Caki2 (cell line): ENCODE results near the gene ATF6. TPM values are rescaled to one million over a fixed set of nuclear protein-coding genes. Genes with fewer than 3 reads are reported as not detected.
"Not testable (repeated sequence)": the region's sequence is repeated elsewhere in the genome, so short reads cannot be mapped to it uniquely, and the experiment has no call there.

ENCODE experiments used
- DNase-seq: peaks from one replicate; pipeline ENCODE4 v3.0.0-alpha.2; 2015; ENCODE audit warnings: low read depth
- in situ Hi-C: cut with HindIII; loops from 2 replicates; pipeline ENCODE4 v1.10.0; 2016; ENCODE audit warnings: low sequenced_read_pairs, low pct_unique_long_range_greater_than_20kb, mixed read lengths
- total RNA-seq: library from RNA; depleted of rRNA; stranded (reverse); fragments of >200 nt; shearing (Covaris generic); gene quantifications from 2 replicates; pipeline ENCODE4 v1.2.3, GENCODE V29; 2014; ENCODE audit warnings: low replicate concordance

ATF6 gene
- total RNA-seq, 1 experiment from 2014 or later, result 13.5 TPM

DNA sequence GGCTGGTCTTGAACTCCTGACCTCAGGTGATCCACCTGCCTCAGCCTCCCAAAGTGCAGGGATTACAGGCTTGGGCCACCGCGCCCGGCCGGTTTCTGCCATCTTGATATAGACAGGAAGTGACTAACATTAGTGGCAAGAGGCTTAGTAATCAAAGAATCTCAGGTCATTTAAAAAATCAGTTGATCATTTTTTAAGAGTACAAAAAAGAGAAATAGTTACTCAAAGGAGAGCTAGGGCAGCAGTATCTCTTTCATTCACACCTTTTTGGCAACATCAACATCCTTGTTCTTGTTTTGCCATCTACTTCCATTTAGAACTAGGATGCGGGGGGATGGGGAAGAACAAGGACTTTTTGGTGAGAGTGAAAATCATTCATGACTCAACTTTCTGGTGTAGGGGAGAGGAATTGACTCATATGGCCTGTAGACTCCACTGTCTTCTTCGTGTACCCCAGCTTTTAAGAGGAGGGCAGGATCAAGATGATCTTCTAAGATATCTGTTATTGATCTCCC is 36.0 kb upstream of the ATF6 start:
- DNase-seq, result no peak
- in situ Hi-C loops, result no loop called here

DNA sequence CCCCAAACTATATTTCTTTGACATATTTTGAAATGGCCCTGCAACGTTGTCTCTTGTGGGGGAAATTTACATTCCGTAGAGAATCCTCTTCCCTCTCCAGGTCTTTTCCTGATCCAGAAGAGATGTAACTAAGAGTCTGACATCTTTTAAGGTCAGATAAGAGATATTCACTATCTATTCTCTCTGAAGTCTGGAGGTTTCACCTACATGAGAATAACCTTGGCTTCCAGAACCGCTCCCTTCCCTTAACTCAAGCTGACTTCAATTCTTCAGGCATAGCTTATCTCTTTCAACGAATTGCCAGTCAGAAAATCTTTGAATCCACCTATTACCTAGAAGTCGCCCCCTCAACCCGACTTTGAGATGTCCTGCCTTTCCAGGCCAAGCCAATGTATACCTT is 34.9 kb upstream of the ATF6 start:
- in situ Hi-C loops, result no loop called here
- DNase-seq, result no peak

DNA sequence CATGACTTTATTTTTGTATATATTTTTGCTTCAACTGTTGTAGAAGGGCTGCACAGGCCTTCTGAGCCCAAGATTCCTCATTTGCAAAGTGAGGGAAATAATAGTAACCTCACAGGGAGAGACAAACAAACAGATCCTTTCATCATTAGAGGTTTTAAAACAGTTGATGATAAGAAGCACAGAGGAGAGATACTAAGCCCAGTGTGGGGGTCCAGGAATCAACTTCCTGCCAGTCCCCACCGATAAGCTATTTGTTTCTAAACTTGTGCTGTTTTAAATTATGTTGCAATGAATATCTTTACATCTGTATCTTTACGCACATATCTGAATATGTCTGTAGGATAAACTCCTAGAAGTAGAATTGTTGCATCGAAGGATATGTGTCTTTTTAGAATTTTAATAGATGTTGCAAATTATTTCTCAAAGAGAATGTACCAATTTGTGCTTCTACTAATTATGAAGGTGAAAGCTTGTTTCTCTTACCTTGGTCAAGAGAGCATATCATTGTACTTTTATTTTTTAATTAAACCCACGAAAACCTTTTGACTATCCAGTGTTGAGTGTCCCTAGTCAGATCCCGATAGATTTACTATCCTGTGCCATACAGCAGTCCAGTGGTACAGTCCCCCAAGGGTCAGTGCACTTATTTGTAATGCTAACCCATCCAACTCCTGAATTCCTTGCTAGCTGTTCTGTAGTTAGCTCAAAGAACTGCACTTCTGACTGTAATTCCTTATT is 34.0 kb upstream of the ATF6 start:
- in situ Hi-C loops, result no loop called here
- DNase-seq, result no peak

DNA sequence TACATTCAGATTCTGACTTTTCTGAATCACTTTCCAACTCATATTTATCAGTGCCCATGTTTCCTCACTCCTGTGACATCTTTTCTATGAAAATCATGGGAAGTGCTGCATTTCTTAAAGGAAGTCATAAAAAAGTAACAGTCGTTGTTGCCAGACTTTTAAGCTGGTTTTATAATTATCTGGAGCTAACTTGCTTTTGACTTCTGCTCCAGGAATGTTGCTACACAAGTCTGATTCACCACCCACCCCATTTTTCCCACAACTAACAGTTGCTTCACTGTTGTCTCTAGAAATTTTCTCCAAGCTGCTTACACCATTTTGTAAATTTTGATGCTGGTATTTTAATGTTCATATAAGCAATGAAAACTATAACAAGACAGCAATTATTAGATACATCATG is 32.6 kb upstream of the ATF6 start:
- in situ Hi-C loops, result no loop called here
- no peak for DNase-seq

DNA sequence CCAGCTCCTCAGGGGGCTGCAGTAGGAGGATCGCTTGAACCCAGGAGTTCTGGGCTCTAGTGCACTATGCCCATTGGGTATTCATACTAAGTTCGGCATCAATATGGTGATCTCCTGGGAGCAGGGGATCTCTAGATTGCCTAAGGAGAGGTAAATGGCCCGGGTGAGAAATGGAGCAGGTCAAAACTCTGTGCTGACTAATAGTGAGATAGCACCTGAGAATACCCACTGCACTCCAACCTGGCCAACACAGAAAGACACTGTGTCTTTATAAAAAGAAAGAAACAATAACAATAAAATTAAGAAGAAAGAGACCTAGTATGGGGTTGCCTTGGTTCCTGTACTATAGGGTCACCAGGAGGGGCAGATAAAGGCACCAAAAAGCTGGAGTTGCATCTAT is 30.3 kb upstream of the ATF6 start:
- no peak for DNase-seq
- in situ Hi-C loops, result no loop called here

DNA sequence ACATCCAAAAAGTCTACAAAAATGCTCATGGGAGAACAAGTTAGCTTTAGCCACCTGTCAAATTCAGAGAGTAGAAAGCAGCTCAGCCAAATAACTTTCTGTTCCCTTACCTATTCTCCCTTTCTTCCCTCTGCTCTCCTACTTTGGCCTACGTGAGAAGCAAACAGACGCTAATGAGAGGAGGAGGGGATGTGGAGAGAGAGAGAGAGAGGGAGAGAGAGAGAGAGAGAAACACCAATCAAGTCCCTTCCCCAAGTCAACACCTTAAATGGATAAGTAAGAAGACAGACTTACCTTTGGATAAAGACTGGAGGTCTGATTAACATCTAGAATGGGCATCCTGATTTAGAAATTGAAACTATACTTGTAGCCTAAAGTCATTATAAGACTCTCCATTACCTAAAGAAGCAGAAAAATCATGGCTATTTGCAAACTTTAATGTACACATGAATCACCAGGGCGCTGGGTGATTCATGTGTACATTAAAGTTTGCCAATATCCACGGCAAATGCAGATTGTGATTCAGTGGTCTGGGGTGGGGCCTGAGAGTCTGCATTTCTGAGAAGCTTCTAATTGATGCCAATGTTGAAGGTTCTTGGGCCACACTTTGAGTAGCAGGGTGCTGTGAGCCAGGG is 29.7 kb upstream of the ATF6 start:
- in situ Hi-C loops, result no loop called here
- DNase-seq, result no peak

DNA sequence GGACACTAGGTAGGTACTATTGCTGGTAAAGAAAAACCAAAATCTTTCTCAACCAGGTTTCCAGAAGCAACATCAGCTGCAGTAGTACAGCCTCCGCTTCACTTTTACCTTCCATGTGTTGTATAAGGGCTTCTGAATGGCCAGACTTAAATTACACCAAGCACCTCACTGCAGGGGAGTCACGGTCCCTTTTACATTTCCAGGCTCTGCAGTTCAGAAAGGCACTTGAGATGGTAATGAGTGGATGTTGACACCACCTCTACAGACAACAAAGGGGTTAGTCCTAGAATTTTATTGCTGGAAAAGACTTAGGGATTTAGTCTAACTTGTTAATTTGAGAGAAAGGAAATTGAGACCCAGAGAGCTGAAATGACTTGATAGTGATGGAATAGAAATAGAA is 28.5 kb upstream of the ATF6 start:
- in situ Hi-C loops, result no loop called here
- no peak for DNase-seq

DNA sequence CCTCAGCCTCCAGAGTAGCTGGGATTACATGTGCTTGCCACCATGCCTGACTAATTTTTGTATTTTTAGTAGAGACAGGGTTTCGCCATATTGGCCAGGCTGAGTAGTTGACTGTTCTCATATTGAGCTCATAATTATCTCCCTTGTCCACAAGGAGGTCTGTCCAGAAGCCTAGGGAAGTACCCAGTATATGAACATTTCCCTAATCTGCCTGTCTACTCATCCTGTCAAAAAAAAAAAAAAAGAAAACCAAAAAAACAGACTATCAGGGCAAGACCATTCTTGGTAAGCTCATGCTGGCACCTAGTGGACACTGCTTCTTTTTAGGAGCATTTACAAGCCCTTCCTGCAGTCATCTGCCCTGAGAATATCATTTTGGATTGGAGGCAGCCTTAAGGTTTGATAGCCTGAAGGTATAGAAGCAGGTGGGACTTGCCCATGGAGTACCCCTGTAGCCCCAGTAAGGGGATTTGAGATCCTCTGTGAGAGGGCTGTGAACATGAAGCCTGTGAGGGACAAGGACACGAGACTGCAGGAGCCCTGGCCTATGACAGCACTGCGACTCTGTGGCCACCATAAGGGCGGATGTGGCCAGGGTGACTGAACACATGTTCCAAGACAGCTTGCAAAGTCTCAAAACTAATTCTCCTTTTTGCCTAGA is 27.4 kb upstream of the ATF6 start:
- DNase-seq, result peak; percentile 60
- in situ Hi-C loops, result no loop called here

DNA sequence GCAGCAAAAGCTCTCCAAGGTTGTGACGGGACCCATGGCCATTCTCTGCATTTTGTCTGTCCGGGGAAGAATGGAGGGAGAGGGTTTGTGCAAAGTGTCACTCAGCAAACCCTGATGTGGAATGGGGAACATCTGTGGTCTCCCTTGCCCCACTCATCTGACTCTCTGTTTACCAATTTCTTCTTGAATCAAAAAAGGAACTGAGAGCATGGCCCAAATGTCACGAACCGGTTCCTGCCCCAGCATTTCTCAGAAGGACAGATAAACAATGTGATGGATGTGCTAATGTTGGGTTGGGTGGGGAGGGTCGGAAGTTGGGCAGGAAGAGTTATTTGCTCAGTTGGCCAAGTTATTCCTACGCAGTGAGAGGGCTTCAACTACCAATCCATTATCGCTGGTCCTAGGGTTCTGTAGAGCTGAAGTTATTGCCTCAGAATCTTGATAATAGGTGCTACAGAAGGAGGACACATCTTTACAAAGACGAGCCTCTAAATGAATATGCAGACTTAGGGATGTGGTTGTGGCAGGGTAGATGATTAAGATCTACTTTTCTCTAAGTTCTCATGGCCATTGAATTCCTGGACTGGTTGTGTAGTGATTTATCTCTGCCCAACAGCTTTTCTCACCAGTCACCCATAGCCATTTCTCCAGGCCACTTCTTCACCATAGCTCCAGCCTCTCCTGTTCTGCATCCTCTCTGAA is 26.1 kb upstream of the ATF6 start:
- no peak for DNase-seq
- in situ Hi-C loops, result no loop called here

DNA sequence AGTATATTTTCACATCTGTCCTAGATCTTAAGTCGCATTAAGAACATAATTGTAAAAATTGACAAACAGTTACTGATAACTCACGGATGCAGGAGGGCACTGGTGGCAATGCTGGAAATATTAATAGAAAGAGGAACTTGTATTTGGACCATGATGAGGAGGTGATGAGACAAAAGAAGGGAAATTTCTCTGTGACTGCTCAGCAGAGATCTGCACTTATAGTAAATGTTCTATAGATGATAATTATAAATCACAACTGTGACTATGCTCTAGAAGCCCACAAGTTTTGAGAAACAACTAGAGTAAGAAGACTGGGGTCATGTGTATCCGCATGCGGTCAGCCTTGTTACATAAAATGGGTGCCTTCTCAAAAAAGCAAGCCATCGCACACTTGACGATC is 25.2 kb upstream of the ATF6 start:
- in situ Hi-C loops, result no loop called here

DNA sequence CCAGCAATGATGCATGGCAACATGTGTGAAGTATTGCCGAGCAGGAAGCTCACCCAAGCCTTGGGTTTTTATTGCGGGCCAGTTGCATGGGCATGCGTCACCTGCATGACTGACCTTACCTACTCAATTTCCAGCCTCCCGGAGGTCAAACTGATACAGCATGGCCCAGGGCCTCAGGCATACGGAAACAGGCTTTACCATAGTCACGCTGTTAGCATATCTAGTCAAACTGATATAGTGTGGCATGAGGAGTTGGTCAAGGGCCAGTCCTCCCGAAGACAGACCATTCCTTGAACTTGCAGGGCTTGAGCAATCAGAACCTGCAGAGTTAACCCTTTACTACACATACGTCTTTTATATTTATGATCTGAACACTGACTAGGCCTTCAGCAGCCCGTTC is 22.9 kb upstream of the ATF6 start:
- DNase-seq, result no peak
- in situ Hi-C loops, result no loop called here

More for the DNA sequence above, 25.2 kb upstream of the ATF6 start:
- DNase-seq, result no peak

DNA sequence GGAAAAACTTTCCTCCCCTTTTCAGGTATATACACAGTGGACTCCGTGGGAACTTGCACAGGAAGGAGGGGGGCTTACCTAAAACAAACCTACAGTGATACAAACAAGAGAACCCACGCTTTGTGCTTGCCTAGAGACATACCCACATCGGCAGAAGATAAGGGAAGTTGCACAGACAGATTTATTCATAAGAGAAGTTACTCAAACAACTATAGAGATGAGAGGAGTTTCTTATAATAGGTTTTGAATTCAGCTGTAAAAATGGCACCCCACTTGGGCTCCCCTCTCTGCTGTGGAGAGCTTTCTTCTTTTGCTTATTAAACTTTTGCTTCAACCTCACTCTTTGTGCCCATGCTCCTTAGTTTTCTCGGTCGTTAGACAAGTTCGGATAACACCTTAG is 18.3 kb upstream of the ATF6 start:
- no peak for DNase-seq
- in situ Hi-C loops, result no loop called here

DNA sequence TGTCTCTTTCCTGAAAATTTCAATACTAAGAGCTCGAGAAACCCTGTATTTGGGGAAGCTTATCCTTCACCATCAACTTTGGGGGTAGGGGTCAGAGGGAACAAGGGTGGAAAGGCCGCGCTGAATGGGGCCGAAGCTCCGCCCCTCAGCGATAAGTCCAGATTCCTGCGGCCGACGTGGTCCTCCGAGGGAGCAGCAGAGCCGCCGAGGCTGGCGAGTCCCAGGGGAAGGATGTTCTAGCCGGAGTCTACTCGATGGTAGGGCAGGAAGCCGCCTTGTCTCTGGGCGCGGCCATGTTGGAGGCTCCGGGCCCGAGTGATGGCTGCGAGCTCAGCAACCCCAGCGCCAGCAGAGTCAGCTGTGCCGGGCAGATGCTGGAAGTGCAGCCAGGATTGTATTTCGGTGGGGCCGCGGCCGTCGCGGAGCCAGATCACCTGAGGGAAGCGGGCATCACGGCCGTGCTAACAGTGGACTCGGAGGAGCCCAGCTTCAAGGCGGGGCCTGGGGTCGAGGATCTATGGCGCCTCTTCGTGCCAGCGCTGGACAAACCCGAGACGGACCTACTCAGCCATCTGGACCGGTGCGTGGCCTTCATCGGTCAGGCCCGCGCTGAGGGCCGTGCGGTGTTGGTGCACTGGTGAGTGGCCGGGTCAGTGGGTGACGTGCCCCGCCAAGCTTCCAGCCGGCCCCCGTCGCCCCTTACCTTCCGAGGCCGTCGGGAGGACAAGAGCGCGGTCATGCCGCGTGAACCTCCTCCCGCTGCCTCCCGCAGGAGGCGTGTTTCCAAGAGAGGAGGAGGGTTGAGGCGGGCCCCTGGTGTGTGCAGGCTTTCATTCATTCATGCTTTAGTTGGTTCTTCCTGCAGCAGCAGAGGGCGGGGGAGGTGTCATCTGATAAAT is 16.4 kb upstream of the ATF6 start, which contains the start of gene DUSP12:
Gene DUSP12, plus strand, starts transcription at position 278 of the 899 bp plus-strand sequence. Its CDS starts 16 bp downstream, at position 294.
- DNase-seq, result peak; percentile 90
- in situ Hi-C loops, result no loop called here

DNA sequence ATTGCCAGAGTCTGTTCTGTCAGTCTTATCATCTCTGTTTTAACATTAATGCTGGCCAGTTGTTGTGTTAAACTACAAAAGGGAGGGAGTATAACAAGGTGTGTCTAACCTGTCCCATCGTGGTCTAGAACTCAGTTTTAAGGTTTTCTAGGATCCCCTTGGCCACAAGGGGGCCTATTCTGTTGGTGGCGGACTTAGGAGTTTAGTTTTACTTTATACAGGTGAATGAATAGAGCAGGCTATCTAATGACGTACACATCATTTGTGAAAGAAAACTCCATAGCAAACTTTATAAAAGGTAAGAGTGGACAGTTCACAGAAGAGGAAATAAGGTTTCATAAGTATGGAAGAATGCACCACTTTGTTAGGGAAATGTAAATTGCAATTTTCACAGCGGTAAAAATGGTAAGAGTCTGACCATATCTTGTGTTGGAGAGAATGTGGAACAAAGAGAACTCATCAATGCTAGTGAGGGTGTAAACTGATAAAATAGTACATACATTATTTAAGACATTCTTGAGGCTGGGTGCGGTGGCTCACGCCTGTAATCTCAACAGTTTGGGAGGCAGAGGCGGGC is 2.5 kb upstream of the ATF6 start:
- in situ Hi-C loops, result no loop called here
- no peak for DNase-seq

DNA sequence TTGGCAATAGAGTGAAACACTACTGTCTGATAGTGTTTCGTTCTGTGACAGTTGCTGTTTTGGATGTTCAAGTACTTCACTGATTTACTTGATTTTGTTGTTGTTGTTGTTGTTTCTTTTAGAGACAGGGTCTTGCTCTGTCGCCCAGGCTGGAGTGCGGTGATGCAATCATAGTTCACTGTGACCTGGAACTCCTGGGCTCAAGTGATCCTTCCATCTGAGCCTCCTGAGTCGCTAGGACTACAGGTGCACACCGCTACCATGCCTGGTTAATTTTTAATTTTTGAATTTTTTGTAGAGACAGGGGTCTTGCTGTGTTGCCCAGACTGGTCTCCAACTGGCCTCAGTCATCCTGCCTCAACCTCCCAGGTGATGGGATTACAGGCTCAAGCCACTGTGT is 2.3 kb downstream of the ATF6 start:
- in situ Hi-C loops, result no loop called here
- DNase-seq, result no peak

DNA sequence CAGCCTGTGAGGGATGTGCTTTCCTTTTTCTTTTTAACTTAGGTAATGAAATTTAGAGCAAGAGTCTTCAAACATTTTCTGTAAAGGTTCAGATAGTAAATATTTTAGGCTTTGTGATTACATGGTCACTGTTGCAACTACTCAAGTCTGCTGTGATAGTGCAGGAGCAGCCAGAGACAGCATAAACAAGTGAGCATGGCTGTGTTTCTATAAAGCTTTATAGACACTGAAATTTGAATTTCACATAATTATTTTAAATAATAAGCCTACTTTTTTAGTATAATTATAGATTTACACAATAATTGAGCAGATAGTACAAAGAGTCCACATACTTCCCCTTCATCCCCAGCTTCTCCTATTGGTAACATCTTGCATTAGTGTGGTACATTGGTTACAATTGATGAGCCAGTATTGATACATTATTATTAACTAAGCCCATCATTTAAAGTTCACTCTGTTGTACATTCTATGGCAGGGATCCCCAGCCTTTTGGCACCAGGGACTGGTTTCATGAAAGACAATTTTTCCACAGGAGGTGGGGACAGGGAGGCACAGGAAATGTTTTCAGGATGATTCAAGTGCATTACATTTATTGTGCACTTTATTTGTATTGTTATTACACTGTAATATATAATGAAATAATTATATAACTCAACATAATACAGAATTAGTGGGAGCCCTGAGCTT is 3.0 kb downstream of the ATF6 start:
- in situ Hi-C loops, result no loop called here

DNA sequence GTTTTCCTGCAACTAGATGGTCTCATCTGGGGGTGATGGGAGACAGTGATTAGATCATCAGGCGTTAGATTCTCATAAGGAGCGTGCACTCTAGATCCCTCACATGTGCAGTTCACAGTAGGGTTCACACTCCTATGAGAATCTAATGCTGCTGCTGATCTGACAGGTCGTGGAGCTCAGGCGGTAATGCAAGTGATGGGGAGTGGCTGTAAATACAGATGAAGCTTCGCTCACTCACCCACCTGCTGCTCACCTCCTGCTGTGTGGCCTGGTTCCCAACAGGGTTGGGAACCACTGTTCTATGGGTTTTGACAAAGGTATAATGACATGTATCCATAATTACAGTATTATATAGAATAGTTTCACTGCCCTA is 3.5 kb downstream of the ATF6 start:
- in situ Hi-C loops, DNase-seq: not testable (repeated sequence)

More for the DNA sequence above, 3.0 kb downstream of the ATF6 start:
- no peak for DNase-seq
